BLaER1 (cell line): ENCODE results near the gene C1QTNF4.
"Not testable (repeated sequence)": the region's sequence is repeated elsewhere in the genome, so short reads cannot be mapped to it uniquely, and the experiment has no call there.

Source experiments
- H3K27ac ChIP-seq: shearing (Covaris generic); formaldehyde crosslinking; 2 replicates; pipeline ENCODE4 v1.8.1; 2022
- H3K27me3 ChIP-seq: shearing (Covaris generic); formaldehyde crosslinking; 2 replicates; pipeline ENCODE4 v1.8.1; 2022
- H3K36me3 ChIP-seq: shearing (Covaris generic); formaldehyde crosslinking; 2 replicates; pipeline ENCODE4 v1.8.1; 2022
- H3K4me1 ChIP-seq: shearing (Covaris generic); formaldehyde crosslinking; 2 replicates; pipeline ENCODE4 v1.8.1; 2022
- H3K4me2 ChIP-seq: shearing (Covaris generic); formaldehyde crosslinking; 2 replicates; pipeline ENCODE4 v1.8.1; 2022
- H3K4me3 ChIP-seq: shearing (Covaris generic); formaldehyde crosslinking; 2 replicates; pipeline ENCODE4 v1.8.1; 2022
- H3K9ac ChIP-seq: shearing (Covaris generic); formaldehyde crosslinking; 2 replicates; pipeline ENCODE4 v1.8.1; 2022
- H3K9me3 ChIP-seq: shearing (Covaris generic); formaldehyde crosslinking; 2 replicates; pipeline ENCODE4 v1.8.1; 2022
- H4K20me1 ChIP-seq: shearing (Covaris generic); formaldehyde crosslinking; 2 replicates; pipeline ENCODE4 v1.8.1; 2022
- Cebpa-rat ChIP-seq: shearing (Covaris generic); IDR thresholded peaks from 2 replicates; pipeline ENCODE4 v1.8.1; 2022

The C1QTNF4 gene

DNA sequence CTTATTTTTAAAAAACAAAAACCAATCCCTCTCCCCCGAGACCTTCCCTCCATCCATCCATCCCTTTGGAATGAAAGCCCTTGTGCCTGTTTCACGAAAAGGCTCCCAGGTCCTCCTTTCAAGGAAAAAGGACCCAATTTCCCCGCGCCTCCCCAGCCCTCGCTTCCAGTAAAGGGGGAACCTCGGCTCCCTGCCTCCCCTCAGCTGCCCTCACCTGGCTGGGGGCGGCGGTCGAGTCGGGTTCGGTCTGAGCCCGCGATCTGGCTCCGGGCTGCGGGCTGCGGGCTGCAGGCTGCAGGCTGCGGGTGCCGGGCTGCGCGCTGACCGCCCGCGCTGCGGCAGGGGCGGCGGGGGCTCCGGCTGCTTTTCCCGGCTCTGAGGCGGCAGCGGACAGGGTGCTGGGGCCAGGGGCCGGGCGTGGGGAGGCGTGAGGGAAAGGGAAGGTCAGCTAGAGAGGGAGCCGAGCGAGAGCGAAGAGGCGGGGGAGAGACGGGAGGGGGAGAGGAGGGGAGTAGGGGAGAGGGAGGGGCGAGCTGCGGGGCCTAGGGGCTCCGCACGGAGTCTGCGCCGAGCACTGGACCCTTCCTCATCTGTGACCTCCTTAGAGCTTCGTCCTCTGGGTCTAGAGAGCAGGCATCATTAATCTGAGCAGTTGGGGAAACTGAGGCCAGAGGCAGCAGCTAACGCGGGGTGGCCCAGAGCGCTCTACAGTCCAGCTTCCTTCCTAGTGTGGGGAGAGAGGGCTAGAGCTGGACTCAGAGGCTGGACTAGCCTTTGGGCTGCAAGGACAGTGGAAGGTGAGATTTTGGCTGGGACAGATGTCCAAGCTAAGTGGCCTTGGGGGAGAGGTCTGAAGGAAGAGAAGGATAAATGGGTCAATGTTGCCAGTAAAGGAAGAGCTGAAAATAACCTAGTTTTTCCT is at the start of gene C1QTNF4:
TSS of gene C1QTNF4 (minus strand) at position 478 of the 922 bp plus-strand sequence. CDS start 3,601 bp downstream, outside the sequence.
- Histone ChIP-seq H3K4me1 (peaks cover 41% of the 10 kb centered on the region), H3K27me3 (peaks cover 46% of the 10 kb centered on the region), H3K4me2 (peak within 1 kb of the TSS; percentile 82), H3K9ac (0 out of 2 replicates have a peak within 1 kb of the TSS, but pooled peaks have one; percentile 4), H4K20me1 (0 out of 2 replicates have a peak, but pooled peaks cover 4% of the 10 kb centered on the region), H3K27ac (no peak within 1 kb of the TSS), H3K36me3 (peaks cover 14% of the 10 kb centered on the region; the same call in 1 of the 2 replicates), H3K4me3 (peak within 1 kb of the TSS; percentile 22), H3K9me3 (no peaks in the 10 kb centered on the region)
- TF ChIP-seq Cebpa-rat, result no peak

- Histone ChIP-seq H3K9ac (peak within 1 kb of the TSS; percentile 95), H3K4me3 (peak within 1 kb of the TSS; percentile 87), H3K9me3 (no peaks in the 10 kb centered on the region), H4K20me1 (peaks cover 20% of the 10 kb centered on the region; the same call in 1 of the 2 replicates), H3K27me3 (no peaks in the 10 kb centered on the region), H3K4me1 (peaks cover 25% of the 10 kb centered on the region), H3K4me2 (peak within 1 kb of the TSS; percentile 82), H3K27ac (peak within 1 kb of the TSS; percentile 93), H3K36me3 (peaks cover 28% of the 10 kb centered on the region)
- no peak for TF ChIP-seq Cebpa-rat
Measured at GRCh38 chr11:47642099-47642855, 48.1 kb upstream of the C1QTNF4 start, which contains the start of gene MTCH2. Gene MTCH2, minus strand, starts transcription at chr11:47642559. Its CDS starts 94 bp downstream, at chr11:47642465.

GRCh38 chr11:47641600-47642098 is 47.4 kb upstream of the C1QTNF4 start:
- Histone ChIP-seq H3K9me3 (no peaks in the 10 kb centered on the region), H3K4me3 (peak overlapping the region; percentile 87), H3K4me2 (peak overlapping the region; percentile 78), H4K20me1 (peaks cover 20% of the 10 kb centered on the region; the same call in 1 of the 2 replicates), H3K27me3 (no peaks in the 10 kb centered on the region), H3K9ac (peak overlapping the region; percentile 95), H3K27ac (peak overlapping the region; percentile 93), H3K36me3 (peaks cover 35% of the 10 kb centered on the region), H3K4me1 (peaks cover 25% of the 10 kb centered on the region)
- no peak for TF ChIP-seq Cebpa-rat

- not testable (repeated sequence) for H3K4me3 ChIP-seq, H3K27ac ChIP-seq, H3K9ac ChIP-seq, H3K9me3 ChIP-seq, H3K27me3 ChIP-seq
- Histone ChIP-seq H3K36me3 (peaks cover 46% of the 10 kb centered on the region), H4K20me1 (peaks cover 20% of the 10 kb centered on the region; the same call in 1 of the 2 replicates), H3K4me2 (peak overlapping the region; percentile 78), H3K4me1 (peaks cover 25% of the 10 kb centered on the region)
Measured at GRCh38 chr11:47640506-47640905, 46.3 kb upstream of the C1QTNF4 start.

DNA sequence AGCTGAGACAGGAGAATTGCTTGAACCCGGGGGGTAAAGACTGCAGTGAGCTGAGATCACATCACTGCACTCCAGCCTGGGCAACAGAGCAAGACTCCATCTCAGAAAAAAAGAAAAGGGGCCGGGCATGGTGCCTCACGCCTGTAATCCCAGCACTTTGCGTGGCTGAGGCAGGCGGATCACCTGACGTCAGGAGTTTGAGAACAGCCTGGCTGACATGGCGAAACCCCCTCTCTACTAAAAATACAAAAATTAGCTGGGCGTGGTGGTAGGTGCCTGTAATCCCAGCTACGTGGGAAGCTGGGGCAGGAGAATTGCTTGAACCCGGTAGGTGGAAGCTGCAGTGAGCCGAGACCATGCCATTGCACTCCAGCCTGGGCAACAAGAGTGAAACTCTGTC is 42.1 kb upstream of the C1QTNF4 start:
- H3K9ac ChIP-seq, H3K4me3 ChIP-seq, H3K27ac ChIP-seq, H3K9me3 ChIP-seq, H3K4me2 ChIP-seq, H3K27me3 ChIP-seq: not testable (repeated sequence)
- H4K20me1 ChIP-seq, result peaks cover 20% of the 10 kb centered on the region; the same call in 1 of the 2 replicates
- peaks cover 15% of the 10 kb centered on the region for H3K4me1 ChIP-seq
- peaks cover 87% of the 10 kb centered on the region for H3K36me3 ChIP-seq

- Histone ChIP-seq H3K4me3 (no peak overlapping the region), H3K27me3 (no peaks in the 10 kb centered on the region), H3K4me2 (no peak overlapping the region), H3K27ac (no peak overlapping the region), H4K20me1 (no peaks in the 10 kb centered on the region), H3K36me3 (peaks cover 99% of the 10 kb centered on the region), H3K9me3 (no peaks in the 10 kb centered on the region), H3K4me1 (no peaks in the 10 kb centered on the region), H3K9ac (no peak overlapping the region)
- TF ChIP-seq Cebpa-rat, result no peak
Measured at GRCh38 chr11:47631473-47631872, 37.3 kb upstream of the C1QTNF4 start.

- H3K4me2 ChIP-seq, result no peak overlapping the region
- no peaks in the 10 kb centered on the region for H3K27me3 ChIP-seq
- H3K36me3 ChIP-seq, result peaks cover 100% of the 10 kb centered on the region
- no peaks in the 10 kb centered on the region for H4K20me1 ChIP-seq
- H3K9ac ChIP-seq, result no peak overlapping the region
- no peak overlapping the region for H3K27ac ChIP-seq
- TF ChIP-seq Cebpa-rat, result no peak
- H3K4me3 ChIP-seq, result no peak overlapping the region
- no peaks in the 10 kb centered on the region for H3K9me3 ChIP-seq
- no peaks in the 10 kb centered on the region for H3K4me1 ChIP-seq
Measured at GRCh38 chr11:47628026-47628425, 33.8 kb upstream of the C1QTNF4 start.

DNA sequence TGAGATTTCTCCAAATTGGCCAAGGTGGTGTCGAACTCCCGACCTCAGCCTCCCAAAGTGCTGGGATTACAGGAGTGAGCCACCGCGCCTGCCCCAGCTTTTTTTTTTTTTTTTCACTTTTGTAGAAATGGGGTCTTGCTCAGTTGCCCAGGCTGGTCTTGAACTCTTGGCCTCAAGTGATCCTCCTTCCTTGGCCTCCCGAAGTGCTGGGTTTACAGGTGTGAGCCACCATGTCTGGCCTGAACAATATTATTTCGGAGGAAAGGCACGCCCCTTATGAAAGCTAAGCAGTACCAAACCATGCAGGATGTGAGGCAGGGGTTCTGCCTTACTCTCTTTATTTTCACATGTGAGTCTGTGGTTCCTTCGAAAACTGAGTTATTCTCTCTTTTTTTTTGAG is 32.0 kb upstream of the C1QTNF4 start:
- H3K4me1 ChIP-seq, result no peaks in the 10 kb centered on the region
- H3K4me2 ChIP-seq, result no peak overlapping the region
- no peak overlapping the region for H3K9ac ChIP-seq
- H3K27me3 ChIP-seq, result no peaks in the 10 kb centered on the region
- no peak for TF ChIP-seq Cebpa-rat
- no peak overlapping the region for H3K27ac ChIP-seq
- no peak overlapping the region for H3K4me3 ChIP-seq
- peaks cover 100% of the 10 kb centered on the region for H3K36me3 ChIP-seq
- H3K9me3 ChIP-seq, result no peaks in the 10 kb centered on the region
- no peaks in the 10 kb centered on the region for H4K20me1 ChIP-seq

DNA sequence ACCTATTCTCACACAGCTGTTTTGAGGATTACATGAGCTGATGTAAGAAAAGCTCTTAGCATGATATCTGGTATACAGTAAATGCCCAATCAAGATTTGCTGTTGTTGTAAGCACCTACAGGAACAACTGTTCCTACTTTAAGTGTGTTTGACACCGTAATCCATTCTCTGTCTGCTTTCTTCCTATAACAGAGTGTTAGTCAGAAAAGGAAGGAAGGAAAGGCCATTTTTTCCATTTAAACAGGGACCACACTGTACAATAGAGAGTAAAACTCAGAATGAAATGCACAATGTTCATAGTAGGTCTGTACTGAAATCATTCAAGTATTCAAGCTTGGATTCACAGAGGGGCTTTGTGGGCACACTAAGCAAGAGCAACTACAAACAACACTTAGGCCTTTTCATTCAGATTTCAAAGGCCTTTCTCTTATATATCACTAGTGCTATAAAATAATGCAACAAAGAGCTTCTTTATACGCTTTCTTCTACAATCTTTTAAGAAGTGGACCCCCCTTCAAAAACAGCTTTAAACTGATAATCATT is 26.7 kb upstream of the C1QTNF4 start:
- Histone ChIP-seq H3K4me2 (no peak overlapping the region), H3K9me3 (no peaks in the 10 kb centered on the region), H3K36me3 (peaks cover 100% of the 10 kb centered on the region), H3K4me3 (no peak overlapping the region), H4K20me1 (no peaks in the 10 kb centered on the region), H3K27me3 (no peaks in the 10 kb centered on the region), H3K9ac (no peak overlapping the region), H3K27ac (no peak overlapping the region), H3K4me1 (peaks cover 10% of the 10 kb centered on the region)
- TF ChIP-seq Cebpa-rat, result no peak
